Measurements from ENCODE around the gene IP6K3.

IP6K3 gene

DNA sequence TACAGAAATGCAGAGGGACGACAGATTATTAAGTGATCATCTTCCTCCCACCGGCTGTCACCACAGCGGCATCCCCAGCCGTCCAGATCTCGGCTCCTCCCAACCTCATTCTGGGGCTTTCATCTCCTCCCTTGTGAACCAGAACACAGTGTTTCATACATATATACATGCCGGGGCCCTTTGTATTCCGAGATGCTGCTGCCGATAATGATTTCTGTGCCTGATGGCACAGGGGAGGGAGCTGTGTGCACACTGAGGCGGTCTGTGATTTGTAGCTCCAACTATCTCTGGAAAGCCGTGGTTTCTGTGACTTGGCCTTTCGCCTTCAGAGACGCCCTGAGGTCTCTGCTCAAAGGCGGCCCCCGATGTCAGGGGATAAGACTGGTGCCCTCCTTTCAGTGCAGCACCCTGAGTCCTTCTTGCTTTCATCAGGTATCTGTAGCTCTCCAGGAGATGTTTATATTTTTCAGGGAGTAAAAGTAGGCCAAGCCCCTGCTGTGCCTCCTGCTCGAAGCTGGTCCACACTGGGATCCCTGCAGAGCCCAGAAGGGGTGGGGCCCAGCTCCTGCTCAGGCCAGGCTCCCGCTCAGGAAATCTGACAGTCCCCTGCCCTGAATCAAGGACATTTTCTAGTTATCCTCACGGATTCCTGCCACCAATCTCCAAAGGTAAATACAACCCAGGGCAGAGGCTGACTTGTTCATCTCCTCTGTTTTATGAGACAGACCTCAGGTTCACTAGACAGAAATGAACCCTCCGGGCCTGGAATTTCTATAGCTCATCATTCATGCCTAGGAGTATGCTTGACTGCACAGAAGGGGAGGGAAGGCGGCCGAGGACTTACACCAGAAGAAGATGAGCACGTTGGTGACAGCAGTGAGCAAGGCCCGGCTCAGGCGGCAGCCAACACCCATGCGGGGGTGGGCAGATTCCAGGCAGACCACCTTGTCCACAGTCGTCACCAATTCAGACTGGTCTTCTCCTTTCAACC is 31.0 kb upstream of the IP6K3 start:
- DNase-seq (ENCODE audit: low read depth, low spot score): no peak

DNA sequence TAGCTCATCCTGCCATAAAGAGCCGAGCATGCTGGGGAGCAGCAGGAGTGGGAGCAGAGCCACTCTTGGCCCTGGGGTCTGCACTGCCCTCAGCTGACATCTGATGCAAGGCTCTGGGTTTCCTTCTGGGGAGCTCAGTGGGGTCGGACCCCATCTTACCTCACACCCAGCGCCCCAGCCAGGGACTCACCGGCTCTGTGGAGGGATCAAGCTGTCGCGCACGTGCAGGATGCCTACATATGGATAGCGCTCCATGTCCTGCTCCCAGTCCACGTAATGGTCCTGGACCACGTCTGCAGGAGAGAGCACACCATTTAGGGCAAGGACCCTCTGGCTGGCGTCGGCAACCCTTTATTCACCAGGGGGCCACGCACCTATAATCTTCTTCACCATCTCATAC is 30.1 kb upstream of the IP6K3 start:
- no peak for DNase-seq (ENCODE audit: low read depth, low spot score)

DNA sequence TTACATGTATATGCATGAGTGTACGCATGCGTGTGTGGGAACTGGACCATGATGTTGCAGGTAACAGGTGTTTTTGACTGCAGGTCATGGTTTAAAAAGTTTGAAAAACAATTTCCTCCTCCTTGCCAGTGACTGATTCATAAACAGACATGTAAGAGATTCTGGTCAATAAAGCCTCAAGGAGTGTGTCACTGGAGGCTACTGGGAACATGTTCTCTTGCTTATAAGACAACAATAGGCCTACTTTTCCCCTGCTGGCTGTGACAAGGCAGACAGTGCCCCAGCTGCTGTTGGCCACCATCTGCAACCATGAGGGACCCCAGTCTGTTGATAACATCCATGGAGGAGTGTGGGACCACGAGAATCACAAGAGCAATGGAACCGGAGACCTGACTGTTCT is 29.5 kb upstream of the IP6K3 start:
- DNase-seq (ENCODE audit: low read depth, low spot score): no peak

DNA sequence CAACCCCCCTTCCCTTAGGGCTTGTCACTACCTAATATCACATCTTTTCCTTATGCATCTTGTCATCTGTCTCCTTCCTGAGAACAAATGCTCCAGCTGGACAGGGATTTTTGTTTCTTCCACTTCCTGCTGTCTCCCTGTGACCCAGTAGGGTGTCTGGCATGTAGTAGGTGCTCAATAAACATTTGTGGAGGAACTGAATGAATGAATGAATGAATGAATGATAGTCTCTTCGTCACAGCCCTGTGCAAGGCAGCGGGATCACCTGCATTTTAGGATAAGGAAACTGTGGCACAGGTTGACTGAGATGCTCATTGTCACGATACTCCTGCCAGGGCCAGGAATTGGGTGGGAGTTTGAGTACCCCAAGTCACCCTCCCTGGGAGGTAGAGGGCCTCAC is 28.1 kb upstream of the IP6K3 start:
- DNase-seq (ENCODE audit: low read depth, low spot score): no peak

DNA sequence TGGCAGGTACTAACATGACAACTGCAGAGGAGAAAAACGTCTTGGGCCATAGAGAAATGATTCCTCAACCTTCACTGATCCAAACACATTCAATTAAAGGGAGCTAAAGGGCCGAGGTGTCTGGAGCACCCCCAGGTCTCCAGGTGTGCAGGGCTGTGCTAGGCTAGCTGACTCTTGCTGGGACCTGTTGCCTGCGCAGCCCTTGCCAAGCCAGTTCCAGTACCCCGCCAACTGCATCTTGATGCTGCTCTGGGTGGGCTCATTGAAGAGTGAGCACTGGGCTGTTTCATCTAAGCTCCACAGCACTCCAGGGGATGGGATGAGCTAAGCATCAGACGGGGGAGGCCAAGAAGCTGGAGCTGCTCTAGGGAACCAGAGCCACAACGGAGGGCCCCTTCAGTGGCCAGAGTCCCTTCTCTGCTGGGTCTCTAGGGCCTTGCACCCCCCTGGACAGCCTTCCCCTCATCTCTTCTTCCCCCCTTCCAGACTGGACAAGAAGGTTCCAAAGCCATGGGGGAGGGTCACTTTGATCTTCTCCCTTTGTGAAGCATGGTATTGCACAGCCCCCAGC is 26.3 kb upstream of the IP6K3 start:
- no peak for DNase-seq (ENCODE audit: low read depth, low spot score)

DNA sequence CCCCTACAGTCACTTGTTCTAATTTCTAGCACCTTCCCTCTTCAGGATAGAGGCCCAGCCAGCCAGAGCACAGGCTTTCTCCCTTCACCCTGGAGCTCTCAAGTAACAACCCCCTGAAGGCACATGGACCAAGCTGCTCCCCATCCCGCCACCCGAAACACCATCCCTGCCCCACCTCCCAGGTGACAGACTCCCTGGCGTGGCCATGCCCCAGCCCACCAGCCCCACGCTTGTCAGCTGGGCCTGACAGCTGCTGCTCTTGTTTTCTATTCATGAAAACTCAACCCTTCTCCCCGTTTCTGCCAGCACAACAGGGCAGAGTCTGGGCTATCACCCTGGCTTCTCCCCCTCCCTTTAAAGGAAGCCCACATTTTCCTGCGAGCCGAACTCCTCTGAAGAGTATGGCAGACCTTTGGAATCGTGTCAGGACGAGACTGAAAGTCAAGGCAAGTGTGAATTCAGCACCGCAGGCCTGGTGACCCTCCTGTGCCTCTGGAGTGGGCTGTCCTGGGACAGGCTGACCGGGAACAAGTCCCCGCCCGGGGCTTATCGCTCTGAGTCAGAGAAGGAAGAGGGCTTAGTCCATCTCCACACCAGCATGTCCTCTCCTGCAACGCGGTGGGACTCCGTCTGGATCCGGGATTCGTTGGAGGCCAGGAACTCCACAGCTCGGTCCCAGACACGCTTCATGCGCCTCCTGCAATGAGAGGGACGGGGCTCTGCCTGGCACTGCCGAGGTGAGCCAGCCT is 25.6 kb upstream of the IP6K3 start:
- DNase-seq (ENCODE audit: low read depth, low spot score): no peak

DNA sequence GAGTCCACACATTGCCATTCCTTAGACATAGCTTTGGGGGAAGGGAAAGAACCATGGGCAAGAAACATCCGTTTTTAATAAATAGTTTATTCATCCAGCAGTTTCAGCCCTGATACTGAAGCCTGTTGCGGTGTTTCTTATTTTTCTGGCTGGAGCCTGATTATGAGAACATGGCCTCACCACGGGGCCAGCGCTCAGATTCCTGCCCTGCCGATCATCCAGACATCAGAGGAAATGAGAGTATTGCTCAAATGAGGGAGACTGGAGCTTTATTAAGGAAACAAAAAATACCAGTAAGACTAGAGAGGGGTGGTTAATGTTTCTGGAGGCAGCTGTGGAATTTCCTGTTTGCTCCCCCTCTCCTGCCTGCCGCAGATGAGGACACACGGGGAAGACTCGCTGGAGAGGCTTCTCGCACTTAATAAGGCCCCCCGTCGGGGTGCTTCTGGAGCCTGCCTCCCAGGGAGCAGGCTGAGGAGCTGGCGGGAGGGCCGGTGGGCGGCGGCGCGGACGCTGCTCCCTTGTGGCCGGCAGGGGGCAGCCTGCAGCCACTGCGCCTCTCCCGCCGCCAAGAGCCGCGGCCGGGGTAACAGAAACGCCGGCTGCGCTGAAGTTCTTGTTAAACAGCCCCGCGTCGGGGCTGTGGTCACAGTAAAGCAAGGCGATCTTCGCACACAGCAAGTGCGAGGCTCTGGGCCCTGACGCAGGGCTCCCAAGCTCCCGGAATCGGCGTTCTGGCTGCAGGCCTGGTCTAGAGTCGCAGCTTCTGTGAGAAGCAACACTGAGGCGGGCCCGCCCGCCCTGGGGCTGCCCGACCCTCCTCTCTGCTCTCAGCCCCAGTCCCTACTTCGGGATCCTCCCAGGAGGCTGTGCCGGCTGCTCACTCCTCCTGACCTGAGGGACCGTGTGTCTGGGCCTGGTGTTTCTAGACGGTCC is 24.7 kb upstream of the IP6K3 start:
- no peak for DNase-seq (ENCODE audit: low read depth, low spot score)

DNA sequence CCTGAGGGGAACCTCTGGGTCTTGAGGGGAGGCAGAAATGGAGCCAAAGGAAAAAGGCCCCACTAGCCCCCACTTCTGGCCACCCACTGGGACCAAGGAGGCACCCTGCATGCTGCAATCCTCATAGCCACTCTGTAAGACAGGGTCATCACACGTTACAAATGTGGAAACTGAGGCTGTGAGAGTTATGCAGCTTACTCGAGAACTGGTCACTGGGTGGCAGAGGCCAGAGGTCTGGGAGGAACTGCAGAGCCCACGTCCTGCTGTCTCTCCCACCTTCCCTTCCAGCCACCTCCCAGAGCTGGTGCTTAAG is 24.1 kb upstream of the IP6K3 start:
- no peak for DNase-seq (ENCODE audit: low read depth, low spot score)

DNA sequence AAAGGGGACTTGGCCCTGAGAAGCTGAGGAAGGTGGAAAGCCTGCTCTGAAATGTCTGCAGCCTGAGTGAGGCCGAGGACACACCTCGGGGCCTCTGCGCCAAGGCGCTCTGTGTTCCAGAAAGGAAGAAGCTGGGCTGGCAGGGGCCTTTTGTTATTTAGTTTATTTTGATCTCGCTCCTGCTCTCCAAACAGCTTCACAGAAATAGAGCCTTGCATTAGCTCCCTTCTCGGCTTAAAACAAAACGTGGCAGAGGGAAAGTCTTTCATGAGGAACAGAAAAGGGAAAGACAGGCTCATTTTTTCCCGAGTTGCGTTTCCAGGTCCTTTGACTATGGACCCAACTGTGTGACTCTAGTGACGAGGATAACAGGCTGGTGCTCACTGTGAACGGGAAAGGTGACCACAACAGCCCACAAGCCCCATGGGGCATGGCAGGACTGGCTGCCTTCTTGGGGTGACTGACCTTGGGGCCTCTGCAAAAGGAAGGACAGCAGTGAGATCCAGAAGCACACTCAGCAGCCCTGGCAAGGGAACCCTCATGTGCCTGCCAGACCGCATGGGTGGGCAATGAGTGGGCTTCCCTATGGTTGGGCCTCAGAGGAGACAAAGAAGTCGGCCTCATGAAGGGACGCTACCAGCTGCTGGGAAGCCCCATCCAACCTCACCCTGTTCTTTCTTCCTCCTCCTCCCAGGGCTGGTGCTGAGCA is 23.6 kb upstream of the IP6K3 start:
- DNase-seq (ENCODE audit: low read depth, low spot score): no peak

DNA sequence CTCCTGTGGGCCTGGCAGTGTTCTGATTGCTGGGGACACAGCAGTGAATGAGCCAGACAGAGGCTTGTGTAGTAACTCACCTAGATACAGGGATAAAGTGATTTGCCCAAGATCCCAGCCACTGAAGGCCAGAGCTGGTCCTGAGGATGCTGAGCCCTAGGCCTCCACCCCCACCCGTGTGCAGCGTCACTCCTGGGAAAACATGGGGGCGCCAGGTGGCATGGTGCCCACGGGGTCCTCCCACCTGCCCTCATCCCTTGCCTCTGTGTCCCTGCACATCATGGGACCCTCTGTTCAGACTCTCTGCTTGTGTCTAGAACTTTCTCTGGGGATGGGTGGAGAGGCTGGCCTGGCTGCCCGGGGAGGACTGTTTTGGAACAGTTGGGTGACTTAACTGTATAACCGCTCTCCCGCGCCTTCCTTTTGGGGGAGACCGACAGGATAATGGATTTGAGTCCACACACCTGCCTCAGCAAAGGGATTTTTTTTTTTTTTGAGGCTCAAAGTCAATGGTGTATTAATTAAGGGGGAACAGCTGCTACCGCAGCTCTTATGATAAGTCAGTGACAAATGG is 22.6 kb upstream of the IP6K3 start:
- no peak for DNase-seq (ENCODE audit: low read depth, low spot score)

DNA sequence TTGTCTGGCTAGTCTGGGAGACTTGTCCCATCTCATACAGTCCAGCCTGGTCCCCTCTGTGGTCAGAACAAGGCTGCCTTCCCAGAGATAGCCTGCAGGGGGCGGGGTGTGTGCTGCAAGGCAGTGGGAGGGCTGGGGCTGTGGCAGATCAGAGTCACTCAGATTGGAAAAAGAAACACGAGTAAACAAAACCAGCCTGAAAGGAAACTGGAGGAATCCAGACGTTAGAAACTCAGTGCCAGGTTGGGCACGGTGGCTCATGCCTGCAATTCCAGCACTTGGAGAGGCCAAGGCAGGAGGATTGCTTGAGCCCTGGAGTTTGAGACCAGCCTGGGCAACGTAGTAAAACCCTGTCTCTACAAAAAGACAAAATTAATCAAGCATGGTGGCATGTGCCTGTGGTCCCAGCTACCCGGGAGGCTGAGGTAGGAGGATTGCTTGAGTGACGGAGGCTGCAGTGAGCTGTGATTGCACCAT is 22.0 kb upstream of the IP6K3 start:
- peak; percentile 38 for DNase-seq (ENCODE audit: low read depth, low spot score)

DNA sequence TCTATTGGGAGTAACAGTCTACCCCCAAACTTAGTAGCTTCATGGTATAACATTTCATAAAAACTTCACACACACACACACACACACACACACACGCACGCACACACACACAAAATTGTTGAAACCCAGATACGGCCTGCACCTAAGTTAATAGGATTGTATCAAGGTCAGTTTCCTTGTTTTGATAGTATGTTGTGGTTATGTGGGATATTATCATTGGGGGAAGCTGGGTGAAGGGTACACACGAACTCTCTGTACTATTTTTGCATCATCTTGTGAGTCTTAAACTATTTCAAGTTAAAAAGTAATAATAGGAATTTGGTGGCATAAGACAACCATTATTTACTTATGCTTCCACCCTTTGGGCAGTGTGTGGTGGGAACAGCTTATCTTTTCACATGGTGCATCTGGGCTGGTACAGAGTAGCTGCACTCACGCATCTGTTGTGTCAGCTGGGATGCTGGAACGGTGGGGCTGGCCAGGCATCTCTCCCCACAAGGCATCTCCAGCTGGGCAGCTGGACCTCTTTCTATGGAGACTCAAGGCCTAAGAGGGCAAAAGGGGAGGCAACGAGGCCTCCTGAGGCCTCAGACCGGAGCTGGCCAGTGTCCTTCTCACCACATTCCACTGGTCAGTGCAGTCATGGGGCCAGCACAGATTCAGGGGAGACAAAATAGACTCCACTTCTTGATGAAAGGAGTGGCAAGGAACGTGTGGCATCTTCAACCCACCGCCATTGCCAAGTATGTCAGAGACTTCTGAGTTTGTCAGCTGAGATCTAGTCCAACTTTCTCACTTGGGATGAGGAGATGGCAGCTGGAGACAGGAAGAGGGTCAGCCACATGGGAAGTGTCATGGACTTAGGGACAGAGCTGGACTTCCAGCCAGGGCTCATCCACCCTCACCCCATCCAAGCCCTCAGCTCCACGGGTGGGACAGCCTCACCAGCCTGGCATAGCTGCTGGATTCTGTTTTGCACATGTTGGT is 20.5 kb upstream of the IP6K3 start:
- no peak for DNase-seq (ENCODE audit: low read depth, low spot score)

DNA sequence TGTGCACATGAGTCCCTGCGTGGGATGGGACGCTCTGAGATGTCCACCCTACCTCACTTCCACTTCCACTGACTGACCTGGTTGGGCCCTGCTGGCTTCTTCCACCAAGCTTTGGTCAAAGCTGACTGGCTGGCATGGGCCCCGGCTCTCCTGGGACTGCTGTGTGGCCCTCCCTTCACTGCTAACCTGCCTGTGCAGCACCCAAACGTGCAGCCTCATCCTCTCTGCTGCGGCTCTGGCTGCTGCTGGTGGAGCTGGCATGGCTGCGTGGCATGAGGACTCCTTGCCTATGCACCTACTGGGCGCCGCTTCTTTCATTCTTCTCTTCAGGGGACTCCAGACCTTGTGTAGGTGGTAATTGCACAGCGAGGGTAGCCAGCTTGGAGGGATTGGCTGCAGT is 18.7 kb upstream of the IP6K3 start:
- no peak for DNase-seq (ENCODE audit: low read depth, low spot score)

DNA sequence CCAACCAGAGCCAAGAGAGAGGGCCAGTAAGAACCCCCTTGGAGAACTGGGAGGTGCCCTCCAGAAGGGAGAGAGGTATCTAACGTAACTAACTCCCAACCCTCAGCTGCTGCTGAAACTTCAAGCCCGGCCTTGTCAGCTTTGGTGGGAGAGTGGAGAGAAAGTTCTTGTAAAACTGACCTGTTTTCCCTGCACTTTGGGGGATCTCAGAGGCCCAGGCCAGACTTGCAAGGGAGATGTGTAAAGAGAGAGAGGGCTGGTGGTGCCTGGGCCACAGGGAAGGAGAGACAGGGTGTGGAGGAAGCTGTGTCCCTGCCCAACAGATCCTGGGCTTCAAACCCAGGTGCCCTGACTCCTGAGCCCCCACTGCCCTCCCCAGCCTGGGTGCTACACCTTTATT is 17.3 kb upstream of the IP6K3 start:
- no peak for DNase-seq (ENCODE audit: low read depth, low spot score)

DNA sequence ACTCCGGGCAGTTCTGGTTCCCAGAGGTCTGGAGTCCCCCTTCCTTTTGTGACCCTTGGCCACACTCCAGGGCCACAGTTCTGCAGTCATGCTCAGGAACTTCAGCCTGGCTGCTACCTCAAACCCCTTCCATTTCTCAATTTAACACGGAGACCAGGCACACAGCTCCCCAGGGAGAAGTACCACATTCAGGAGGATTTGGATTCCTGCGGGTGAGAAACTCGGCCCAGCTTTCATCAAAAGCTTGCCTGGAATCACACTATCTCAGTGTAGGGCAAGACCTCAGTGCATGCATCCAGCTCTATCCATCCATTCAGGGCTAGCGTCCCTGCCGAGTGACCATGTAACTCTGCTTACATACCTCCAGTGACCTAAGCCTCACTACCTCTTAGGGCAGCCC is 16.8 kb upstream of the IP6K3 start:
- DNase-seq (ENCODE audit: low read depth, low spot score): no peak

DNA sequence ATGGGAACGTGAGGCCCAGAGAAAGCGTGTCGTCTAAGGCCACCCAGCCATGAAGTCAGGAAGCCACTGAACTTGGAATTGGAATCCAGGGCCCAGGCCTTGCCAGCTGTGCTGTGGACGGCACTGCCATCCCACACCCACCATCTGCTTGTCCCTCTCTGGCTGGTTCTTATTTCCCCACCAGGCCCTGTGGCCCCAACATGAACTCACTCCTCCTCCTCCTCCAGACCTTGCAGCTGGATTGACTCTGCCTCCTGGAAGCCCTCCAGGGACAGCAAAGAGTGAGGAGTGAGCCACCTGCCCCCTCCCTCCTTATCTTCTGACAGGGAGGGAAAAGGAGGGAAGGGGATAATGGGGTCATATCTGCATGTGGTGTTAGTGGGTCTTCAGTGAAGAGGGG is 16.0 kb upstream of the IP6K3 start:
- no peak for DNase-seq (ENCODE audit: low read depth, low spot score)

DNA sequence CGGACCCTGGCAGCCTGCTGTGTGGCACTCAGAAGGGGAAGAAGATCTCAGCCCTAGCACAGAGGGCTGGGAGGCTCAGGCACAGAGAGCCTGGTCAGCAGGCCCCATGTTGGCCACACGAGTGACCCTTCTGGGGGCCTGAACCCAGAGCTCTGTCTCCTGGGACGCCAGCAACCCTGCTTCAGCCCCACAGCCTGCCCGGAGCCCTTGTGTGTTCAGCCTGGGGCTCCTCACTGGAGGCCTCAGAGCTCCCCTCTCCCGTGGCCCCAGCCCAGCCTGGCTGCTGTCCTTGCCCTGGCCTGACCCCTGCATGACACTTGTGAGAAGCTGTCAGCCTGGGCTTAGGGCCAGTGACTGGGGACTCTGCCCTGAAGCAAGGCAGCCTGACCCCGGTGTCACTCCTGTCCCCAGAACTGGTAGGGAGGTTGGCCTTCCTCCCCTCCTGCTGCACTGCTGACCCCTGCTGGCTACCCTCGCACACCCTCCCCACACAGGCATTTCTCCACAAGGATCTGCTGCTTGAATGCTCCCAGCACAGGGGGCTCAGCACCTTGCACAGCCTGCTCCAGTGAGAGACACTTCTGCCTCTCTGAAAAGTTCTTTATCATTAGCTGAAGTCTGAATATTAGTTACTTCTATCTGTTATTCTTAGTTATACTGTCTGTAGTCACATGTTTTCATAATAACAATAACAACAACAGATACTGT is 15.4 kb upstream of the IP6K3 start:
- no peak for DNase-seq (ENCODE audit: low read depth, low spot score)

DNA sequence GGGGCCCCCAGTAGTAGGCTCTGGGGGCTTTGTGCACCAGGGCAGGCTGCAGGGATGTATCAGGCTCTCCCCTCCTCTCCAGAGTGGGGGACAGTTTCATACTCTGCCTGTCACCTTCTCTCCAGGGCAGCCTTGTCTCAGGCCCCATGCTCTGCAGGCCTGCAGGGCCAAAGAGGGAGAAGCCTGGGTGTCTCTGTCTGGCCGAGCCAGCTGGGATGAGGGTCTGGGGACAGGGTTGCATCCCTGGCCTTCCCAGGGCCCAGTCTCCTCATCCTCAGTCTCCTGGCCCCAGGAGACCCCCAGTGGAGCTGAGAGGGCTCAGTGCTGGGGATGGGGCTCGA is 14.8 kb upstream of the IP6K3 start:
- DNase-seq (ENCODE audit: low read depth, low spot score): no peak
